ENCODE data around the gene DENND1A. TPM values are rescaled to one million over a fixed set of nuclear protein-coding genes. Genes with fewer than 3 reads are reported as not detected.

DENND1A gene
- total RNA-seq, 4 donors from 2014 or later: 37.1 to 55.3 (median 50.0) TPM

GRCh38 chr9:123604861-123605260 lies 325.1 kb downstream of the DENND1A start:
- H3K9me3 ChIP-seq: no peaks in the 10 kb centered on the region
- no peaks in the 10 kb centered on the region for H3K36me3 ChIP-seq
- H3K27ac ChIP-seq: no peak overlapping the region
- peaks cover 0 to 4% (median 0%) of the 10 kb centered on the region in 4 donors for H3K4me1 ChIP-seq
- TF ChIP-seq CTCF (IDR thresholded peaks at IDR 0.05) (no peak), POLR2A (IDR thresholded peaks at IDR 0.05) (no peak)
- H3K27me3 ChIP-seq: no peaks in the 10 kb centered on the region
- no peak overlapping the region for H3K4me3 ChIP-seq
- no peak for DNase-seq

GRCh38 chr9:123601828-123602227 lies 328.1 kb downstream of the DENND1A start:
- no peaks in the 10 kb centered on the region for H3K27me3 ChIP-seq
- no peaks in the 10 kb centered on the region for H3K9me3 ChIP-seq
- no peak overlapping the region for H3K4me3 ChIP-seq
- no peak for TF ChIP-seq POLR2A (IDR thresholded peaks at IDR 0.05)
- no peak for TF ChIP-seq CTCF (IDR thresholded peaks at IDR 0.05)
- H3K27ac ChIP-seq: no peak overlapping the region
- DNase-seq: no peak
- no peaks in the 10 kb centered on the region for H3K4me1 ChIP-seq
- H3K36me3 ChIP-seq: no peaks in the 10 kb centered on the region

- no peaks in the 10 kb centered on the region for H3K36me3 ChIP-seq
- H3K27me3 ChIP-seq: no peaks in the 10 kb centered on the region
- TF ChIP-seq CTCF (IDR thresholded peaks at IDR 0.05) (no peak), POLR2A (IDR thresholded peaks at IDR 0.05) (no peak)
- no peaks in the 10 kb centered on the region for H3K9me3 ChIP-seq
- no peaks in the 10 kb centered on the region for H3K4me1 ChIP-seq
- H3K4me3 ChIP-seq: no peak overlapping the region
- no peak overlapping the region for H3K27ac ChIP-seq
- DNase-seq: no peak
Observed at GRCh38 chr9:123599781-123600180, 330.1 kb downstream of the DENND1A start.

- Histone ChIP-seq H3K27me3 (no peaks in the 10 kb centered on the region), H3K4me1 (no peaks in the 10 kb centered on the region), H3K9me3 (no peaks in the 10 kb centered on the region), H3K36me3 (no peaks in the 10 kb centered on the region), H3K4me3 (no peak overlapping the region), H3K27ac (no peak overlapping the region)
- no peak for DNase-seq
- no peak for TF ChIP-seq POLR2A (IDR thresholded peaks at IDR 0.05)
- no peak for TF ChIP-seq CTCF (IDR thresholded peaks at IDR 0.05)
Observed at GRCh38 chr9:123597876-123598556, 331.9 kb downstream of the DENND1A start.

GRCh38 chr9:123597048-123597447 lies 332.9 kb downstream of the DENND1A start:
- Histone ChIP-seq H3K27me3 (no peaks in the 10 kb centered on the region), H3K4me1 (no peaks in the 10 kb centered on the region), H3K4me3 (no peak overlapping the region), H3K9me3 (no peaks in the 10 kb centered on the region), H3K36me3 (no peaks in the 10 kb centered on the region), H3K27ac (no peak overlapping the region)
- TF ChIP-seq CTCF (IDR thresholded peaks at IDR 0.05): no peak
- no peak for TF ChIP-seq POLR2A (IDR thresholded peaks at IDR 0.05)
- no peak for DNase-seq
